Uterus (tissue), 2 donors: ENCODE results near the gene PEPD.

ENCODE experiments used
- POLR2A ChIP-seq, 2 donors: fragments of 450-650 bp; IDR thresholded peaks; one replicate each; pipeline ENCODE4 v1.6.1; 2016; ENCODE audit warnings: antibody characterized with exemption in 2 of 2, mild to moderate bottlenecking in 1 of 2, moderate library complexity in 1 of 2
- TF ChIP-seq, protein P1 (sequence below), 4 experiments: fragments of 200-600 bp in 2 of 4; fragments of 450-650 bp in 2 of 4; sonication (generic) in 2 of 4; IDR thresholded peaks; one replicate each; pipeline ENCODE4 v1.5.1; 2016 to 2019; ENCODE audit warnings: antibody characterized with exemption in 4 of 4, mild to moderate bottlenecking in 2 of 4, moderate library complexity in 1 of 4

DNA sequence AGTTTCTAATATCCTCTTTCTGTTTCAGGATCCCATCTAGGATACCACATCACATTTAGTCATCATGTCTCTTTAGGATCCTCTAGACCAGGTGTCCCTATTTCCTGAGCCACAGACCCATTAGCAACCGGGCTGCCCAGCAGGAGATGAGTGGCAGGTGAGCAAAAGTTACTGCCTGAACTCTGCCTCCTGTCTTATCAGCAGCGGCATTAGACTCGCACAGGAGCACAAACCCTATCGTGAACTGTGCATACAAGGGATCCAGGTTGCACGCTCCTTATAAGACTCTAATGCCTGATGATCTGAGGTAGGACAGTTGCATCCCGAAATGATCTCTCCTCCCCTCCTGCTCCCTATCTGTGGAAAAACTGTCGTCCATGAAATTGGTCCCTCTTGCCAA, 155.9 kb downstream of the PEPD start:
- TF ChIP-seq POLR2A (IDR thresholded peaks at IDR 0.05): no peak
- TF ChIP-seq, protein P1, sequence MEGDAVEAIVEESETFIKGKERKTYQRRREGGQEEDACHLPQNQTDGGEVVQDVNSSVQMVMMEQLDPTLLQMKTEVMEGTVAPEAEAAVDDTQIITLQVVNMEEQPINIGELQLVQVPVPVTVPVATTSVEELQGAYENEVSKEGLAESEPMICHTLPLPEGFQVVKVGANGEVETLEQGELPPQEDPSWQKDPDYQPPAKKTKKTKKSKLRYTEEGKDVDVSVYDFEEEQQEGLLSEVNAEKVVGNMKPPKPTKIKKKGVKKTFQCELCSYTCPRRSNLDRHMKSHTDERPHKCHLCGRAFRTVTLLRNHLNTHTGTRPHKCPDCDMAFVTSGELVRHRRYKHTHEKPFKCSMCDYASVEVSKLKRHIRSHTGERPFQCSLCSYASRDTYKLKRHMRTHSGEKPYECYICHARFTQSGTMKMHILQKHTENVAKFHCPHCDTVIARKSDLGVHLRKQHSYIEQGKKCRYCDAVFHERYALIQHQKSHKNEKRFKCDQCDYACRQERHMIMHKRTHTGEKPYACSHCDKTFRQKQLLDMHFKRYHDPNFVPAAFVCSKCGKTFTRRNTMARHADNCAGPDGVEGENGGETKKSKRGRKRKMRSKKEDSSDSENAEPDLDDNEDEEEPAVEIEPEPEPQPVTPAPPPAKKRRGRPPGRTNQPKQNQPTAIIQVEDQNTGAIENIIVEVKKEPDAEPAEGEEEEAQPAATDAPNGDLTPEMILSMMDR (IDR thresholded peaks at IDR 0.05): no peak
